Prostate gland (tissue), 2 donors: Measurements from ENCODE around the gene ALOXE3. TPM values are rescaled to one million over a fixed set of nuclear protein-coding genes. Genes with fewer than 3 reads are reported as not detected.

ENCODE experiments used
- DNase-seq: peaks from one replicate; pipeline ENCODE4 v3.0.0-alpha.2; 2019; ENCODE audit warnings: low spot score
- H3K27ac ChIP-seq, 2 donors: fragments of 200-600 bp; sonication (generic); 2 replicates each; pipeline ENCODE4 v1.5.1; 2017 to 2019
- H3K27me3 ChIP-seq: fragments of 200-600 bp; sonication (generic); replicated peaks from 2 replicates; pipeline ENCODE4 v1.5.1; 2019; ENCODE audit not compliant: insufficient read depth
- H3K36me3 ChIP-seq, 2 donors: fragments of 200-600 bp; sonication (generic); 1 replicate in 1 of 2; 2 replicates in 1 of 2; pipeline versions ENCODE4 v1.5.1 to v1.8.1; 2017 to 2019
- H3K4me1 ChIP-seq: fragments of 200-600 bp; sonication (generic); replicated peaks from 2 replicates; pipeline ENCODE4 v1.5.1; 2019
- H3K4me3 ChIP-seq, 2 donors: fragments of 200-600 bp; sonication (generic); 2 replicates each; pipeline ENCODE4 v1.5.1; 2017 to 2019
- H3K9me3 ChIP-seq: fragments of 200-600 bp; sonication (generic); 2 replicates; pipeline ENCODE4 v1.5.1; 2017
- CTCF ChIP-seq, 4 experiments: fragments of 200-600 bp in 2 of 4; fragments of 450-650 bp in 2 of 4; sonication (generic) in 2 of 4; IDR thresholded peaks; 1 replicate in 3 of 4; 2 replicates in 1 of 4; pipeline ENCODE4 v1.5.1; 2016 to 2019; ENCODE audit warnings: antibody characterized with exemption in 4 of 4, mild to moderate bottlenecking in 2 of 4, moderate library complexity in 2 of 4
- POLR2A ChIP-seq: fragments of 450-650 bp; IDR thresholded peaks from one replicate; pipeline ENCODE4 v1.6.1; 2016; ENCODE audit warnings: antibody characterized with exemption, mild to moderate bottlenecking
- POLR2AphosphoS5 ChIP-seq: sonication (generic); formaldehyde crosslinking; IDR thresholded peaks from one replicate; pipeline ENCODE4 v1.6.1; 2017; ENCODE audit warnings: antibody characterized with exemption
- WGBS: methylation state at CpG from one replicate; pipeline ENCODE4 v1.1.5; 2018; 5-methylcytosine and 5-hydroxymethylcytosine counted together
- intact Hi-C: fragments of 100-400 bp; cut with DNase I; formaldehyde crosslinking; loops from one replicate; pipeline ENCODE4 v1.14.2; 2022
- total RNA-seq, 2 donors: library from RNA; depleted of rRNA; stranded (reverse); fragments of >200 nt; gene quantifications; one replicate each; pipeline ENCODE4 v1.1.0, GENCODE V29; 2016

Gene ALOXE3
- total RNA-seq, 2 donors from 2014 or later: 2.4 TPM; not detected in 1

GRCh38 chr17:8151641-8152111 is 33.4 kb upstream of the ALOXE3 start:
- Histone ChIP-seq H3K27ac (peak overlapping the region; percentile 100), H3K4me3 (peak overlapping the region; percentile 51 to 95), H3K27me3 (no peaks in the 10 kb centered on the region), H3K36me3 (peaks cover 32 to 41% of the 10 kb centered on the region in 2 donors), H3K9me3 (no peaks in the 10 kb centered on the region), H3K4me1 (peaks cover 17% of the 10 kb centered on the region)
- TF ChIP-seq CTCF (IDR thresholded peaks at IDR 0.05): no peak
- peak; percentile 51 for TF ChIP-seq POLR2AphosphoS5
- TF ChIP-seq POLR2A: no peak
- 4% methylated on average over 22 of the region's 22 CpGs for WGBS
- intact Hi-C loops: loop anchor here (10.0 kb wide), 1 partner anchor 307 kb away; no protein-coding TSS in a partner anchor
- DNase-seq: peak; percentile 83

- H3K4me3 ChIP-seq: peak overlapping the region; percentile 51 to 95
- intact Hi-C loops: loop anchor here (10.0 kb wide), 1 partner anchor 306 kb away; no protein-coding TSS in a partner anchor
- peak; percentile 97 for TF ChIP-seq POLR2AphosphoS5
- TF ChIP-seq POLR2A: peak; percentile 55
- TF ChIP-seq CTCF (IDR thresholded peaks at IDR 0.05): peak in 1 of 4 experiments; percentile 33
- DNase-seq: peak; percentile 77
- H3K36me3 ChIP-seq: peaks cover 37 to 46% of the 10 kb centered on the region in 2 donors
- peak overlapping the region; percentile 100 for H3K27ac ChIP-seq
- H3K27me3 ChIP-seq: no peaks in the 10 kb centered on the region
- 15% methylated on average over 38 of the region's 38 CpGs for WGBS
- H3K4me1 ChIP-seq: peaks cover 17% of the 10 kb centered on the region
- H3K9me3 ChIP-seq: no peaks in the 10 kb centered on the region
These were observed 32.9 kb upstream of the ALOXE3 start for GRCh38 chr17:8151120-8151640.

- no peaks in the 10 kb centered on the region for H3K9me3 ChIP-seq
- H3K27me3 ChIP-seq: no peaks in the 10 kb centered on the region
- H3K4me1 ChIP-seq: peaks cover 17% of the 10 kb centered on the region
- 81% methylated on average over 15 of the region's 18 CpGs for WGBS
- DNase-seq: no peak
- H3K4me3 ChIP-seq: peak overlapping the region; percentile 51 to 95
- H3K36me3 ChIP-seq: peaks cover 44 to 53% of the 10 kb centered on the region in 2 donors
- TF ChIP-seq POLR2A (no peak), POLR2AphosphoS5 (no peak), CTCF (IDR thresholded peaks at IDR 0.05) (no peak)
- intact Hi-C loops: loop anchor here (10.0 kb wide), 1 partner anchor 306 kb away; no protein-coding TSS in a partner anchor
- H3K27ac ChIP-seq: peak overlapping the region; percentile 100
These were observed 32.1 kb upstream of the ALOXE3 start for GRCh38 chr17:8150194-8151119.

- Histone ChIP-seq H3K27me3 (no peaks in the 10 kb centered on the region), H3K27ac (peak overlapping the region; percentile 100), H3K4me1 (peaks cover 17% of the 10 kb centered on the region), H3K4me3 (no peak overlapping the region), H3K9me3 (no peaks in the 10 kb centered on the region), H3K36me3 (peaks cover 51 to 62% of the 10 kb centered on the region in 2 donors)
- no peak for DNase-seq
- intact Hi-C loops: loop anchor here (10.0 kb wide), 1 partner anchor 305 kb away; no protein-coding TSS in a partner anchor
- 91% methylated on average over 29 of the region's 29 CpGs for WGBS
- TF ChIP-seq POLR2A: no peak
These were observed 31.3 kb upstream of the ALOXE3 start for GRCh38 chr17:8149419-8150193.

GRCh38 chr17:8148560-8148959 is 30.2 kb upstream of the ALOXE3 start:
- WGBS: 89% methylated on average over 13 of the region's 13 CpGs
- Histone ChIP-seq H3K27ac (peak overlapping the region; percentile 7 to 44), H3K9me3 (no peaks in the 10 kb centered on the region), H3K27me3 (no peaks in the 10 kb centered on the region), H3K4me3 (no peak overlapping the region), H3K36me3 (peaks cover 60 to 72% of the 10 kb centered on the region in 2 donors), H3K4me1 (peaks cover 16% of the 10 kb centered on the region)
- TF ChIP-seq POLR2AphosphoS5 (no peak), CTCF (IDR thresholded peaks at IDR 0.05) (no peak), POLR2A (no peak)
- intact Hi-C loops: no loop called here
- DNase-seq: no peak
